Fibroblast of skin of scalp (primary cell): Measurements from ENCODE around the gene SCAP.

ENCODE experiments used
- DNase-seq: peaks from one replicate; pipeline ENCODE4 v3.0.0-alpha.2; 2013

Gene SCAP

GRCh38 chr3:47412842-47413520 is 62.8 kb downstream of the SCAP start:
- DNase-seq: no peak

GRCh38 chr3:47412453-47412756 is 63.3 kb downstream of the SCAP start:
- no peak for DNase-seq

- no peak for DNase-seq
Observed at GRCh38 chr3:47411696-47412452, 63.9 kb downstream of the SCAP start.

DNA sequence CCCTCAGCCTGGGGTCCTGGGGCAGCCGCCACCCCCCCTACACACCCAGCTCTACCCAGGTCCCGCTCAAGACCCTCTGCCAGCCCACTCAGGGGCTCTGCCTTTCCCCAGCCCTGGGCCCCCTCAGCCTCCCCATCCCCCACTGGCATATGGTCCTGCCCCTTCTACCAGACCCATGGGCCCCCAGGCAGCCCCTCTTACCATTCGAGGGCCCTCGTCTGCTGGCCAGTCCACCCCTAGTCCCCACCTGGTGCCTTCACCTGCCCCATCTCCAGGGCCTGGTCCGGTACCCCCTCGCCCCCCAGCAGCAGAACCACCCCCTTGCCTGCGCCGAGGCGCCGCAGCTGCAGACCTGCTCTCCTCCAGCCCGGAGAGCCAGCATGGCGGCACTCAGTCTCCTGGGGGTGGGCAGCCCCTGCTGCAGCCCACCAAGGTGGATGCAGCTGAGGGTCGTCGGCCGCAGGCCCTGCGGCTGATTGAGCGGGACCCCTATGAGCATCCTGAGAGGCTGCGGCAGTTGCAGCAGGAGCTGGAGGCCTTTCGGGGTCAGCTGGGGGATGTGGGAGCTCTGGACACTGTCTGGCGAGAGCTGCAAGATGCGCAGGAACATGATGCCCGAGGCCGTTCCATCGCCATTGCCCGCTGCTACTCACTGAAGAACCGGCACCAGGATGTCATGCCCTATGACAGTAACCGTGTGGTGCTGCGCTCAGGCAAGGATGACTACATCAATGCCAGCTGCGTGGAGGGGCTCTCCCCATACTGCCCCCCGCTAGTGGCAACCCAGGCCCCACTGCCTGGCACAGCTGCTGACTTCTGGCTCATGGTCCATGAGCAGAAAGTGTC is 64.7 kb downstream of the SCAP start:
- no peak for DNase-seq

- DNase-seq: no peak
Observed at GRCh38 chr3:47410417-47410720, 65.4 kb downstream of the SCAP start.

GRCh38 chr3:47409688-47410416 is 65.9 kb downstream of the SCAP start:
- no peak for DNase-seq

- DNase-seq: no peak
Observed at GRCh38 chr3:47409284-47409683, 66.5 kb downstream of the SCAP start.

DNA sequence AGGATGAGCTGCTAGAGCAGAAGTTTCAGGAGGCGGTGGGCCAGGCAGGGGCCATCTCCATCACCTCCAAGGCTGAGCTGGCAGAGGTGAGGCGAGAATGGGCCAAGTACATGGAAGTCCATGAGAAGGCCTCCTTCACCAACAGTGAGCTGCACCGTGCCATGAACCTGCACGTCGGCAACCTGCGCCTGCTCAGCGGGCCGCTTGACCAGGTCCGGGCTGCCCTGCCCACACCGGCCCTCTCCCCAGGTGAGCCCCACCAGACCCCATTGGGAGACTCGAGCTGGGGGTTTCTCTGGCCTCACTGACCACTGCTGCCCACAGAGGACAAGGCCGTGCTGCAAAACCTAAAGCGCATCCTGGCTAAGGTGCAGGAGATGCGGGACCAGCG is 66.9 kb downstream of the SCAP start:
- no peak for DNase-seq

- no peak for DNase-seq
Observed at GRCh38 chr3:47407896-47408838, 67.6 kb downstream of the SCAP start.

DNA sequence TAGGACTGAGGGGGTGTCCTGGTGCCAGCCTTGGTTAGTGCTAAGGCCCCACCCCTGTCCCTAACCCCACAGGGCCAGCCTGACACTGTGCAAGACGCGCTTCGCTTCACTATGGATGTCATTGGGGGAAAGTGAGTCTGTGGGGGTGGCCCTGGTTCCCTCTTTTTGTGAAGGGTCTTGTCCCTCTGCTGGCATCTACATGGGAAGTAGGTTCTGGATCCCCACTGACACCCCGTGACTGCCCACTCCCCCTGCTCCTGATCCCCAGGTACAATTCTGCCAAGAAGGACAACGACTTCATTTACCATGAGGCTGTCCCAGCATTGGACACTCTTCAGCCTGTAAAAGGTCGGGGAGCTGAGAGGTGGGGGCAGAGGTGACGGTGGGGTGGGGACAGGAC is 68.5 kb downstream of the SCAP start:
- DNase-seq: no peak

DNA sequence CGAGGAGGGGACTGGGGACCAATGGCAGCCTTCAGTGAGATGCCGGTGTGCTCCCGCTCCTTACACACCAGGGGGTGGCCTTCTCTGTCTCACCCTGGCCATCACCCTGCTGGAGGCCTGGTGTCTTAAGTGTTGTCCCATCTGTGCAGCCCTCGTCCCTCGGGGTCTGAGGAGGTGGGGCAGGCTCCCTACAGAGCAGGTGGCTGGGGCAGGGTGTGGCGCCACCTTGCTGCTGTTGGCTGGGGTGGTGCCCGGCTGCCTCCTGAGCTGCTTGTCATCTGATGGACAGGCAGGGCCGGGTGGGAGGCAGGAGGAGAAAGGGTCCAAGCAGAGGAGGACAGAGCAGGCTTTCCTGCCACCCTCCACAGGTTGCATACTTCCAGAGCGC is 69.0 kb downstream of the SCAP start:
- no peak for DNase-seq

GRCh38 chr3:47405820-47406761 is 69.7 kb downstream of the SCAP start:
- DNase-seq: no peak

- peak; percentile 48 for DNase-seq
Observed at GRCh38 chr3:47404955-47405790, 70.6 kb downstream of the SCAP start.

DNA sequence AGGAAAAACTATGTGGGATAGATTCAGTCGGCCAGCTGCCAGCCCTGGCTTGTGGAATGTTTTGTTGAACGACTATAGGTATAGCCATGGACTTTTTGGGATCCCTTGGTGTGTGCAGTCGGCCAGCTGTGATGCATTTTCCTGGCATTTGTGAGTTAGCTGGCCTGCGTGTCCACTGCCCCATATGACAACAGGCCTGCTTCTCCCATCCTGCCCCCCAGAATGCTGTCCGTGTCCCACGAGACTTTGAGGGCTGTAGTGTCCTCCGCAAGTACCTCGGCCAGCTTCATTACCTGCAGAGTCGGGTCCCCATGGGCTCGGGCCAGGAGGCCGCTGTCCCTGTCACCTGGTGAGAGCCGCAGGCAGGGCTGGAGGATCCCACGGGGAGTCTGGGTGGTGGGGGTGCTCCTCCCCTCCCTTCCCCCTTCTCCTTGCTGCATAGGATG is 71.3 kb downstream of the SCAP start:
- DNase-seq: peak; percentile 41

GRCh38 chr3:47399531-47400270 is 76.0 kb downstream of the SCAP start:
- DNase-seq: no peak

GRCh38 chr3:47399016-47399415 is 76.7 kb downstream of the SCAP start:
- DNase-seq: no peak

DNA sequence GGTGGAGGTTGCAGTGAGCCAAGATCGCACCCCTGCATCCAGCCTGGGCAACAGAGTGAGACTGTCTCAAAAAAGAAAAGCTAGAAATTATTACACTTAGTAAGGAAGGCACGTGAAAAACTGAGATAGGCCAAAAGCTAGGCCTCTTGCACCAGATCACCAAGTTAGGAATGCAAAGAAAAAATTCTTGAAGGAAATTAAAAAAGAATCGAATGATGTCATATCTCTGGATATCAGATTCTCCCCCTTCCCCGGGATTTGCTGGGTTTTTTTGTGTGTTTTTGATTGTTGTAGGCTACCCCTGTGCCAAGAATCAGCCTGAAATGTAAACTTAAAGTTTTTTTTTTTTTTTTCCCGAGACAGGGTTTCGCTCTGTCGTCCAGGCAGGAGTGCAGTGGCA is 77.5 kb downstream of the SCAP start:
- no peak for DNase-seq

DNA sequence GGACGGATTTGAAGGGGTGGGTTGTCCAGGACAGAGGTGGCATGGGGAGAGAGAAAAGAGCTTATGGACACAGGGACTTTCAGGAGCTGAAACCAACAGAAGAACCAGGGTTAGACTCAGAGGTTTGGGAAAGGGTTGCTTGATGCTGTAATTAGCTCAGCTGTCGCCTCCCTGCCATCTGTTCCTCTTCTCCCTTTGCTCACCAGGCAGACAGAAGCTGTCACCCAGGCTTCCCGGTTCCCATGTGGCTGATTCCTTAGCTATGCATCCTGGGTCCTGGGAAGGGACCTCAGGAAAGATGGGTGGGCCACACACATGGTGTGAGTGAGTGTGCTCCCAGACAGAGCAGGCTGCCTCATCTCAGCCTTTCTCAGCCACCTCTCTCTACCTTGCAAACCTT is 80.9 kb downstream of the SCAP start:
- no peak for DNase-seq
